ENCODE measurements around the gene TEX11.
"Not testable (repeated sequence)": the region's sequence is repeated elsewhere in the genome, so short reads cannot be mapped to it uniquely, and the experiment has no call there.

The TEX11 gene

GRCh38 chrX:70515270-70515669, 393.2 kb downstream of the TEX11 start:
- not testable (repeated sequence) for H2BK5ac ChIP-seq (ENCODE audit: low read depth, low read length, poor library complexity, severe bottlenecking); H3K4ac ChIP-seq (ENCODE audit: low read depth in 1 of 2, low read length in 2 of 2); H3K18ac ChIP-seq (ENCODE audit: low read depth in 1 of 2, low read length in 2 of 2); H3K4me3 ChIP-seq (ENCODE audit: insufficient read depth in 1 of 2, low read depth in 1 of 2, low read length in 2 of 2); H3K36me3 ChIP-seq (ENCODE audit: control insufficient read depth in 1 of 2, insufficient read depth in 2 of 2, low read depth in 1 of 2, low read length in 2 of 2); H2AFZ ChIP-seq (ENCODE audit: low read depth, low read length); H3K14ac ChIP-seq (ENCODE audit: low read length in 2 of 2); H3K4me1 ChIP-seq (ENCODE audit: control insufficient read depth, insufficient read depth, low read depth, low read length); DNase-seq; H3K27ac ChIP-seq (ENCODE audit: low read length, poor library complexity, severe bottlenecking); H2BK12ac ChIP-seq (ENCODE audit: low read length in 2 of 2); H3K79me1 ChIP-seq (replicated peaks; ENCODE audit: low read length, poor library complexity, severe bottlenecking); H2BK120ac ChIP-seq (ENCODE audit: low read depth, low read length); H3K4me2 ChIP-seq (ENCODE audit: low read length, poor library complexity, severe bottlenecking); H4K8ac ChIP-seq (ENCODE audit: low read length); H3K9me3 ChIP-seq (ENCODE audit: control insufficient read depth, low read length); H4K91ac ChIP-seq (ENCODE audit: low read length); H3K27me3 ChIP-seq (ENCODE audit: control insufficient read depth in 1 of 2, insufficient read depth in 1 of 2, low read length in 2 of 2); H2AK5ac ChIP-seq (ENCODE audit: low read length, severe bottlenecking); H3K9ac ChIP-seq (ENCODE audit: low read length); H3K23ac ChIP-seq (ENCODE audit: low read length in 2 of 2); H2BK15ac ChIP-seq (ENCODE audit: low read depth, poor library complexity, severe bottlenecking)
- no CpG with 5 or more reads among the region's 4 CpGs for WGBS

GRCh38 chrX:70509078-70509477, 399.4 kb downstream of the TEX11 start:
- no peak overlapping the region for H3K4ac ChIP-seq (ENCODE audit: low read depth in 1 of 2, low read length in 2 of 2)
- H3K4me3 ChIP-seq (ENCODE audit: insufficient read depth in 1 of 2, low read depth in 1 of 2, low read length in 2 of 2) = no peak overlapping the region
- no peak overlapping the region for H3K9ac ChIP-seq (ENCODE audit: low read length)
- no peaks in the 10 kb centered on the region for H3K4me1 ChIP-seq (ENCODE audit: control insufficient read depth, insufficient read depth, low read depth, low read length)
- H3K4me2 ChIP-seq (ENCODE audit: low read length, poor library complexity, severe bottlenecking) = no peak overlapping the region
- H3K23ac ChIP-seq (ENCODE audit: low read length in 2 of 2) = no peak overlapping the region
- WGBS = 93% methylated on average over 4 of the region's 4 CpGs
- H2BK15ac ChIP-seq (ENCODE audit: low read depth, poor library complexity, severe bottlenecking) = no peak overlapping the region
- H3K27ac ChIP-seq (ENCODE audit: low read length, poor library complexity, severe bottlenecking) = no peak overlapping the region
- H3K9me3 ChIP-seq (ENCODE audit: control insufficient read depth, low read length) = no peaks in the 10 kb centered on the region
- no peak for DNase-seq
- no peak overlapping the region for H2BK12ac ChIP-seq (ENCODE audit: low read length in 2 of 2)
- no peak overlapping the region for H2BK5ac ChIP-seq (ENCODE audit: low read depth, low read length, poor library complexity, severe bottlenecking)
- H3K18ac ChIP-seq (ENCODE audit: low read depth in 1 of 2, low read length in 2 of 2) = no peak overlapping the region
- H2BK120ac ChIP-seq (ENCODE audit: low read depth, low read length) = no peak overlapping the region
- no peak overlapping the region for H3K14ac ChIP-seq (ENCODE audit: low read length in 2 of 2)
- H3K36me3 ChIP-seq (ENCODE audit: control insufficient read depth in 1 of 2, insufficient read depth in 2 of 2, low read depth in 1 of 2, low read length in 2 of 2) = peaks cover 0 to 3% of the 10 kb centered on the region in 2 experiments
- no peak overlapping the region for H2AK5ac ChIP-seq (ENCODE audit: low read length, severe bottlenecking)
- H3K27me3 ChIP-seq (ENCODE audit: control insufficient read depth in 1 of 2, insufficient read depth in 1 of 2, low read length in 2 of 2) = peaks cover 0 to 47% of the 10 kb centered on the region in 2 experiments
- H4K8ac ChIP-seq (ENCODE audit: low read length) = no peak overlapping the region
- H2AFZ ChIP-seq (ENCODE audit: low read depth, low read length) = no peak overlapping the region
- H3K79me1 ChIP-seq (replicated peaks; ENCODE audit: low read length, poor library complexity, severe bottlenecking) = no peaks in the 10 kb centered on the region
- no peak overlapping the region for H4K91ac ChIP-seq (ENCODE audit: low read length)

GRCh38 chrX:70508296-70508911, 400.1 kb downstream of the TEX11 start:
- Histone ChIP-seq H3K4me3 (ENCODE audit: insufficient read depth in 1 of 2, low read depth in 1 of 2, low read length in 2 of 2) (no peak overlapping the region), H3K18ac (ENCODE audit: low read depth in 1 of 2, low read length in 2 of 2) (no peak overlapping the region), H4K91ac (ENCODE audit: low read length) (no peak overlapping the region), H3K79me1 (replicated peaks; ENCODE audit: low read length, poor library complexity, severe bottlenecking) (no peaks in the 10 kb centered on the region), H2BK12ac (ENCODE audit: low read length in 2 of 2) (no peak overlapping the region), H3K4ac (ENCODE audit: low read depth in 1 of 2, low read length in 2 of 2) (no peak overlapping the region), H3K9ac (ENCODE audit: low read length) (no peak overlapping the region), H4K8ac (ENCODE audit: low read length) (peak overlapping the region; percentile 23), H2BK15ac (ENCODE audit: low read depth, poor library complexity, severe bottlenecking) (no peak overlapping the region), H3K27me3 (ENCODE audit: control insufficient read depth in 1 of 2, insufficient read depth in 1 of 2, low read length in 2 of 2) (peaks cover 0 to 51% of the 10 kb centered on the region in 2 experiments), H3K36me3 (ENCODE audit: control insufficient read depth in 1 of 2, insufficient read depth in 2 of 2, low read depth in 1 of 2, low read length in 2 of 2) (peaks cover 0 to 7% of the 10 kb centered on the region in 2 experiments), H2BK5ac (ENCODE audit: low read depth, low read length, poor library complexity, severe bottlenecking) (no peak overlapping the region), H3K27ac (ENCODE audit: low read length, poor library complexity, severe bottlenecking) (no peak overlapping the region), H2AK5ac (ENCODE audit: low read length, severe bottlenecking) (no peak overlapping the region), H3K9me3 (ENCODE audit: control insufficient read depth, low read length) (no peaks in the 10 kb centered on the region), H3K14ac (ENCODE audit: low read length in 2 of 2) (no peak overlapping the region), H3K4me1 (ENCODE audit: control insufficient read depth, insufficient read depth, low read depth, low read length) (no peaks in the 10 kb centered on the region), H2BK120ac (ENCODE audit: low read depth, low read length) (no peak overlapping the region), H3K4me2 (ENCODE audit: low read length, poor library complexity, severe bottlenecking) (no peak overlapping the region), H2AFZ (ENCODE audit: low read depth, low read length) (no peak overlapping the region), H3K23ac (ENCODE audit: low read length in 2 of 2) (no peak overlapping the region)
- WGBS = 12% methylated on average over 3 of the region's 6 CpGs
- DNase-seq = peak; percentile 1

- H3K9ac ChIP-seq (ENCODE audit: low read length) = no peak overlapping the region
- H3K27ac ChIP-seq (ENCODE audit: low read length, poor library complexity, severe bottlenecking) = no peak overlapping the region
- H2AK5ac ChIP-seq (ENCODE audit: low read length, severe bottlenecking) = no peak overlapping the region
- H3K4me3 ChIP-seq (ENCODE audit: insufficient read depth in 1 of 2, low read depth in 1 of 2, low read length in 2 of 2) = no peak overlapping the region
- H3K4me1 ChIP-seq (ENCODE audit: control insufficient read depth, insufficient read depth, low read depth, low read length) = no peaks in the 10 kb centered on the region
- no peak overlapping the region for H3K4ac ChIP-seq (ENCODE audit: low read depth in 1 of 2, low read length in 2 of 2)
- H3K27me3 ChIP-seq (ENCODE audit: control insufficient read depth in 1 of 2, insufficient read depth in 1 of 2, low read length in 2 of 2) = peaks cover 0 to 53% of the 10 kb centered on the region in 2 experiments
- no peak overlapping the region for H3K18ac ChIP-seq (ENCODE audit: low read depth in 1 of 2, low read length in 2 of 2)
- H3K79me1 ChIP-seq (replicated peaks; ENCODE audit: low read length, poor library complexity, severe bottlenecking) = no peaks in the 10 kb centered on the region
- H4K8ac ChIP-seq (ENCODE audit: low read length) = no peak overlapping the region
- no peak overlapping the region for H2BK12ac ChIP-seq (ENCODE audit: low read length in 2 of 2)
- no peak overlapping the region for H3K23ac ChIP-seq (ENCODE audit: low read length in 2 of 2)
- no peak overlapping the region for H4K91ac ChIP-seq (ENCODE audit: low read length)
- no peak overlapping the region for H2BK5ac ChIP-seq (ENCODE audit: low read depth, low read length, poor library complexity, severe bottlenecking)
- no peaks in the 10 kb centered on the region for H3K9me3 ChIP-seq (ENCODE audit: control insufficient read depth, low read length)
- no peak overlapping the region for H2BK120ac ChIP-seq (ENCODE audit: low read depth, low read length)
- no peak overlapping the region for H2AFZ ChIP-seq (ENCODE audit: low read depth, low read length)
- no peak overlapping the region for H3K14ac ChIP-seq (ENCODE audit: low read length in 2 of 2)
- peaks cover 11 to 13% of the 10 kb centered on the region in 2 experiments for H3K36me3 ChIP-seq (ENCODE audit: control insufficient read depth in 1 of 2, insufficient read depth in 2 of 2, low read depth in 1 of 2, low read length in 2 of 2)
- no peak overlapping the region for H3K4me2 ChIP-seq (ENCODE audit: low read length, poor library complexity, severe bottlenecking)
- no peak for DNase-seq
- WGBS = 47% methylated on average over 4 of the region's 4 CpGs
- H2BK15ac ChIP-seq (ENCODE audit: low read depth, poor library complexity, severe bottlenecking) = no peak overlapping the region
Observed at GRCh38 chrX:70505451-70505841, 403.1 kb downstream of the TEX11 start.

Data from mesenchymal stem cell (in vitro differentiated cells and primary cell).